HuH-7.5 (cell line): Measurements from ENCODE around the gene DPP6.

ENCODE experiments used
- DNase-seq: peaks from one replicate; pipeline ENCODE4 v3.0.0; 2011; ENCODE audit warnings: low spot score

The DPP6 gene

DNA sequence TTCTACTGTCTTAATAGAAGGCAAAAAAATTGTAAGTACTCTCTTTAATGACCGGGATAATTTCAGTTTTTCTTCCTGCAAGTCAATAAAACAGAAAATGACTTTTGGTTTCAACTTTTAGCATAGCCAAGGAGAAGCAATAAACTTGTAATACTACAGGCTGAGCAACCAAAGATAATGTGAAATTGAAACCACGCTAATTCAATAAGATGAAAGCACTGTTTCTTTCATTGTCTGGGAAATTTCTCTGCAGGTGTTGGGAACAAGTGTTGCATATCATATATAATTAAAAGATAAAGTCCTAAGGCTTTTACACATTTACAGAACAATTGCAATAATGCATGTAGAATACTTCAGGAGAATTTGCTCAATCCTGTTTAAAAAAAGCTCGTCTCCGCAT lies 488.4 kb downstream of the DPP6 start:
- no peak for DNase-seq

DNA sequence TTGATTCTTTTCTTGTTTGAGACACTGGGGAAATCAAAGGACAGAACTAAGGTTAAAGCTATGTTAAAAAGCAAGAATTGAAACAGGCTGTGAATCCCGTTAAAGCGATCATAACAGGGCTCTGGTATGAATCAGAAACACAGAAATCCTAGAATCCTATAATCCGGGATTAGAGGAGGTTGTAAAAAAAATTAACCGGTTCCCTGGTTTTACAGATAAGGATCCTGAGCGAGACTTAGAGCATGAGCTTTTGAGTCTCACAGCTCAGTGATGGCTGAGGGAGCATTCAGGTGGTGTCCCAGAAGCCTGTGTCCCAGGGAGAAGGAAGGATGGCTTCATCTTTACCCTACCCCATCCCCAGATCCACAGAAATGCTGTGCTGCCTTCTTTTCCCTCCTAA lies 489.4 kb downstream of the DPP6 start:
- no peak for DNase-seq

DNA sequence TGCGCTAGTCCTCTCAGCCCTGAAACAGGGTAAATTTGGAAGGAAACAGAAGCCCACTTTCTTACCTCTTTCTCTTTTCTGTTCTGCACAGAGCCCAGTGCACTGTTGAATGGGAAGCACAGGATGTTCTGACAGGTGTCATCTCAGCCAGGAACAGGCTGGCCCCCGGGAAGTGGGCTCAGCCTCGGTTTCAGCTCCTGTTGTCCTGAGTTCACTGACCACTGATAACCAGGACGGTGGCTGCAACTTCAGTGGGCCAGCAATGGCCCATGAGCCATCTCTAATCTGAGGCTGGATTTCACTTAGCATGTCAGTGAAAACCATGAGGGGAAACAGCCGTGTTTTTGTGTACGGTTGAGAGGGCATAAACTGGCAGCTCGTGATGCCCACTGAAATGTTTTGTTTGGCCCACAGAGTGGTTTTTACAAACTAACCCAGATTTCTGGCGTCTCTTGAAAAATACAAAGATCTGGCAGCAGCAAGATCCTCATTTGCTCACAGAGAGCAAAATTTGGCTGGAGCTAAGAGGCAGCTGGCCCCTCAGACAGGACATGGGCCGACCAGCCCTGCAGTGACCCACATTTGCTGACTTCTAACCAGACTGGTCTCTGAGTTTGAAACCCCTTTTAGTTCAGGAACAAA lies 494.9 kb downstream of the DPP6 start:
- no peak for DNase-seq

DNA sequence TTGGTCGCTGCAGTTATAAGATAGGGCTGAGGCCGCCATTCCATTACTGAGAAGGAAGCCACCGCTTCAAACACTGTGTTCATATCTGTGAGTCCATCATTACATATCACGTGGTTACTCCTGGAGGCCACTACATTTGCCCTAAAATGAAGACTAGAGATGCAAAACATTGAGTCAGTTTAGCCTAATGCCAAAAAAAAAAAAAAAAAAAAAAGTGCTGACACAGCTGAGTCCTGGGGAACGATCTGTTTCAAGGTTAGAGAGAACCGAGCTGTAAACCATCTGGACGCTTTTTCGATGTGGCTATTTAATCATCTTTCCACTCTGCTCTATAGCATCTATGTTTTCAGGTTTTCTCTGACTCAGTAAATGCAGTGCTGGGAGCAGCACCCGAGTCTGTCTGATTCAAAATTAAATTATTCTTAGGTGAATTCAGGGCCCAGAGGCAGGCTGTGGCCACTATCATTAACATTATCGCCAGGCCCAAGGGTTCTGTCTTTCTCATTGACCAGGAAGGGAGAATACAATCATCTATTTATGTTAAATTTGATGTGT lies 501.6 kb downstream of the DPP6 start:
- no peak for DNase-seq

DNA sequence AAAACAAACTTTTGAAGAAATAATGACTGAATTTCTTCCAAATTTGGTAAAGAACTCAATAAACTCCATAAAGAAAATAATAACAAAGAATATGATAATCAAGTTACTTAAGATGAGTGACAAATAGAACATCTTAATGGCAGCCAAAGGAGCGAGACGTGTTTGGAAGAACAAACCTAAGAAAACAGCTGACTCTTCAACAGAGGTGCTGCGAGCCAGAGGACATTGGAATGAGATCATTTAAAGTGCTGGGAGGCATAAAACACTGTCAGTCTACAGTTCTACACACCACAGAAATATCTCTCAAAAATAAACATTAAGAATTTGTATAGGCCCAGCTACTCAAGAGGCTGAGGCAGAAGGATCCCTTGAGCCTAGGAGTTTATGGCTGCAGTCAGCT lies 507.3 kb downstream of the DPP6 start:
- DNase-seq = no peak

DNA sequence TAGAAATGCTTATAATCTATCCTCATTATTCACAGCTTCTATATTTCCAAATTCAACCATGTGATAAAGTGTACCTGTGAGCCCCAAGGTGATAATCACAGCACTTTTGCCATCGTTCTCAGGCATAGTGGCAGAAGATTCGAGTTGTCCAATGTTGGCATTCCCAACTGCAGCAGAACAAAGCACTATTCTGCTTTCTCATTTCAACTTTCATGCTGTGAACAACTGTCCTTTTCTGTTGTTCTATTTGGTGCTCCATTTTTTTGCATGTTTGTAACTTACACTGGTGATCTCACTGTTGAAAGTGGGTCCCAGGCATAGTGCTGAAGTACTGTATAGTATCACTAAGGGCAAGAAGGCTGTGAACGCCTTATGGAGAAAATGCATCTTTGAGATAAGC lies 512.5 kb downstream of the DPP6 start:
- DNase-seq = no peak

DNA sequence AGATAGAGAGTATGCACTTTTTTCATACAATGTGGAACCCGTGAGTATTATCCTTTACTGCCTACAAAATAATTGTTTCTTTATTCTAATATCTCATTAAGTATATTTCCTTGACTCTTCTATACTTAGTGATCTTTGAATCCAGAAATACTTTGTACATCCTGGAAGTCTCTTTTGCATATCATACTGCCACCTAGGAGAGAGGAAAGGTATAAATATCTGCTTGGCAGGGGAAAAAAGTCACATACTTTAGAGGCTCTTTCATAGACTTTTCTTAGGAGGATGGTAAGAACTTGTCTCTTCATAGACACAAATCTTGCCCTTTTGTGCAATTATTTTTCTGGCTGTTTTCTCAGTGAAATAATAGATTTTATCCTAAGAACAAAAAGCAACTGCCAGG lies 514.7 kb downstream of the DPP6 start:
- no peak for DNase-seq

DNA sequence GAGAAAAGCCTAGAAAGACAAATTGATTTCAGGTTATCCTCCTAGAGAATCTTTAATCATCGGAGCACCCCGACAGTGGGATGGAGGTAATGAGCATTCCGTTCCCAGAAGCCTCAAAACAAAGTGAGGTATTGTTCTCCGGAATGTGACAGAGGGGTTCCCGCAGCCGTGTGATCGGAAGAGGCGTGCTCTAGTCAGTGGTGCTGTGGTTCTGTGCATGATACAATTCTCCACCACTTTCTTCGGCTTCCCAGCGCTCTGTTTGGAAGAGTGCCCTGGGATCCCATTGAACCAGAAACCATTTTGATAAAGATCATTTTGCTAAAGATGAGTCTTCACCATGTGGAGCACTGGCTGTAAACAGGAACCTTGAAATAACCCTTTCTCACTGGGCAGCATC lies 516.1 kb downstream of the DPP6 start:
- no peak for DNase-seq

DNA sequence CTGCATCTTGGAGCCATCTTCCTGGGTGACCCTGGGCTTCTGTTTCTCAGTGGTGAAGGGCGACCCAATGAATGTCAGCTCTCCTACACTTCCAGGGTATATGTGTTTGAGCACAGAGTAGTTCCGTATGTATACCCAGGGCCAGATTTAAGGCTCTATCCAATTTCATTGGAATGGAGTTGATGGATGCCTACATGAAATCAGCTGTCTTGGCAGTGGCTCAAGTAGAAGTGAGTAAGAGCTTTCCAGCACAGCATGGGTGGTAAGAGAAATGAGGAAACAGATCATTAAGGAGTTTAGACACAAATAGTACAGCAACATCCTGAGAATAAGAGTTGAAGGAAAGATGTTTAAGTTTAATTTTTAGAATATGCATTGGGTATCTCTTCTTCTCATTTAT lies 517.7 kb downstream of the DPP6 start:
- no peak for DNase-seq

DNA sequence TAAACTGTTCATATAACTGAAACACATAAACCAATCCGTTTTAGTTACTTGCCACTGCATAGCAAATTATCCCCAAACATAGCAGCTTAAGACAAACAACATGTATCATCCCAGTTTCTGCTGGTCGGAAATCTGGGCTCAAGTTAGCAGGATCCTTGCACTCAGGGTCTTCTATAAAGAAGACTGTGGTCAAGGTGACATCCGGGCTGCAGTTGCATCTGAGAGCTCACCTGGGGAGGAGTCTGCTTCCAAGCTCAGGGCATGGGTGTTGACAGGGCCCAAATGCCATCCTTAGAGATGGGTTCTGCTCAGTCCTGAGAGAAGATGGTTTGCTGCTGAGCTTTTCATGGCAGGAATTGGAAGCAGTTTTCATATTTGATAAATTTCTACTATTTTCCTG lies 519.6 kb downstream of the DPP6 start:
- DNase-seq = no peak

DNA sequence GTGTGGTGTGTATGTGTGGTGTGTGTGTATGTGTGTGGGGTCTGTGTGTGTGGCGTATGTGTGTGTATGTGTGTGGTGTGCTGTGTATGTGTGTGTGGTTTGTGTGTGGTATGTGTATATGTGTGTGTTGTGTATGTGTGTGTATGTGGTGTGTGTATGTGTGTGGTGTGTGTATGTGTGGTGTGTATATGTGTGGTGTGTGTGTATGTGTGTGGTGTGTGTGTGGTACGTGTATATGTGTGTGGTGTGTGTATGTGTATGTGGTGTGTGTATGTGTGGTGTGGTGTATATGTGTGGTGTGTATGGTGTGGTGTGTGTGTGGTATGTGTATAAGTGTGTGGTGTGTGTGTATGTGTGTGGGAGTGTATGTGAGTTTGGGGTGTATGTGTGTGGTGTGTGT lies 522.0 kb downstream of the DPP6 start:
- no peak for DNase-seq

DNA sequence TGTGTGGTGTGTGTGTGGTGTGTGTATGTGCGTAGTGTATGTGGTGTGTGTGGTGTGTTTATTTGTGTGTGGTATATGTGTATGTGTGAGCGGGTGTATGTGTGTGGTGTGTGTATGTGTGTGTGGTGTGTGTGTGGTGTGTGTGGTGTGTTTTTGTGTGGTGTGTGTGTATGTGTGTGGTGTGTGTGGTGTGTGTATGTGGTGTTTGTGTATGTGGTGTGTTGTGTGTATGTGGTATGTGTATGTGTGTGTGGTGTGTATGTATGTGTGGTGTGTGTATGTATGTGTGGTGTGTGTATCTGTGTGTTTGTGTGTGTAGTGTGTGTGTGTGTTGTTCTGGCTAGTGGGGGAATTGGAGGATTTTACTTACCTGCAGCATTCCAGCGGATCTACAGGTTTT lies 523.3 kb downstream of the DPP6 start:
- no peak for DNase-seq

DNA sequence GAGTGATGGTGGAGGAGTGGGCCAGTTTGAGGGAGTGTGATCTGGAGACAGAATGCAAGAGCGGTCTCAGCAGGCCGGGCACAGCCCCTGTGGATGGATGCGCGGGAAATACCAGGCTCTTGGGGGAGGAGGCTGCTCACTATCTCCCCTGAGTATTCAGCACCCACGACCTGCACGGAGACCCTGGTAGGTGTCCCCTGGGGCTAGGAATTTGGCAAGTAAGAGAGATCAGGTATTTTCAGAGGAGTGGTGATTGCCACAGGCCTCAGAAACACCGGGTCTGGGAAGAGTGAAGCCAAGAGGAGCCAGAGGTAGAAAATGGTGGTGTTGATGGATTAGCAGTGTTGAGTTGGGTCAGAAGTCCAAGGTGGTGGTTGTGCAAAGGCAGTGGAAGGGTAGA lies 524.4 kb downstream of the DPP6 start:
- no peak for DNase-seq

DNA sequence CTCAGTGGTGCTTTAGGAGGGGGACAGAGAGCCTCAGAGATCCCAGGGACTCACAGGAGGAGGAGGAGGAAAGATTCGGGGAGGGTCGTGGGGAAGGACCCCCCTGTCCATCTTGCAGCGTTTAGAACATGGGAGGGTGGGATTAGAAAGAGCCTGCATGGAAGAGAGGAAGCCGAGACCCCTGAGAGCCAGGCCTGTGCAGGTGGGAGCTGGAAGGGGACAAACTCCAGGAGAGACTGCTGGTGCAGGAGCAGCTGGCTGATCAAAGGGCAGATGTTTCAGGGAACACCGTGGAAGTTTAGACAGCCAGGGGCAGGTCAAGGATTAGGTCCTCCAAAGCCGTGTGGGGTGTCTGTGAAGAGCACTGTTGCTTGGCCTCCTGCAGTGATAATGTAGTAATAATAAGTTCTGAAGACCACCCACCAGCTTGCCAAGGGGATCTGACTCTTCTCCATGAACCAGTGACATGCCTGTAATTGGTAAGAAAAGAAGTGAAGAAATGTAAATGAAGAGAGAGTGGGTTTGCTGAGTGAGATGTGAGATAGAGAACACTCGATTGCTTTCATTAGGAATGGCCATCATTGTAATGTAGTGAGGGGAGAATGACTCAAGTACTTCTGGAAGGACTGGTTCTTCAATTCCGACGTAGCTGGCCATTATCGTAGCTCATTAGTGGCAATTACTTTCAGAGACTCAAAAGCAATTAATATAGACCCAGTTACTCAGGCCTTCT lies 525.1 kb downstream of the DPP6 start:
- no peak for DNase-seq

DNA sequence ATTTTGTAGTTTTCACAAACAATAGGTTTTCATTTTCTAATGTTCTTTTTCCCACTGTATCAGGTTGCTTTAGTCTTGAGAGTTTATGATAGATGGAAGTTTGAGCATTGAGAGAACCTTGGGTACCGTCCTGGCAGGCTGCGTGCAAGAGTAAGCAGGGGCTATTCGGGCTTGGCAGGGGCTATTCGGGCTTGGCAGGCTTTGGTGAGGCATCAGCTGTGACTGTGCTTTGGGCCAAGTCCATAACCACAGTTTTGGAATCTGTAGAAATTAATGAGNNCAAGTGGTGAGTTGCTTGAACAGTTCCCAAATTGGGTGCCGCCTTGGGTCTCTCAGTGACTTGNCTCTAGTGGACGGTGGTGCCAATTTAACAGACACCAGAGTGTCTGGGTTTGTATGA lies 526.1 kb downstream of the DPP6 start:
- DNase-seq = no peak

DNA sequence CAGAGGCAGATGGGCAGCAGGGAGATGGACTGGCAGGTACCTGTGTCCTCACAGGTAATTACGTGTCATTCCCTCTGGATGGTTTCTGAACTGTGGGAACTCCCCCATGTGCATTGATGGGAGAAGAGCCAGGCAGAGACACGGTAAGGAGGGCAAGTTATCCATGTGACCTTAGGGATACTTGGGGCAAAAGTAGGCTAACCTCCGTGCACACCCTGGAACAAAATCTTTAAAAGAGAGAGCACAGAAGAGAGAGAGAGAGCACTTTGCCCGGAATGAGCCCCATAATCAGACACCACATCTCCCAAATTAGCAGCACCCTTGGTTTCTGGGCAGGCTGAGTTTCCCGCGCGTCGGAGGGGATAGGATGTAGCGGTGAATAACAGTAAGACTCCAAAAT lies 527.5 kb downstream of the DPP6 start:
- no peak for DNase-seq

DNA sequence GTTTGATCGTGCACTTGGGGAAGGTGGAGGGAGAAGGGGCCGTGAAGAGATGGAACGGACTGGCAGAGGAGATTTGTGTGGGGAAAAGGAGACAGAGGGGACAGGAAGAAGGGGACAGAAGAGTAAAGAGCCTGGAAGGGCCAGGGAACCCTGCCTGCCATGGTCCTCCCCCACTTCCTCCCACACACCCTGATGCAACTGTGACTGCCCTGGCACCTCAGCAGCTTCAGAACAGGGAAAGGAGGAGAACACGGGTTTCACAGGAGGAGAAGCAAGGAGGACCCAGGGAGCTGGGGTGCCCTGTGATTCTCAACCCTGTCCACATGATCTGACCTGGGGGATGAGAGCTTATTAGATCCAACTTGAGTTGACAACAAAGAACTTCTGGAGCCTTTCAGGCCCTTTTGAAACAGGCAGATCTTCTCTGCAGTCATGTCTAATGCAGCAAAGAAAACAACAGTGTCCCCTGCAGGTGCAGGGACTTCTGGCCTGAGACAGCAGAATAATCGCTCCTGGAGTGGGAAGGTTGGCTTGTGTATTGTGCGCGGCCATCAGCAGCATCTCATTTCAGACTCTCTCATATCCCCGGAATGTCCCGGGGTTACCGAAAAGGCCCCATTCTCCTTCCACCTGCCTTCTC lies 529.2 kb downstream of the DPP6 start:
- DNase-seq = no peak

DNA sequence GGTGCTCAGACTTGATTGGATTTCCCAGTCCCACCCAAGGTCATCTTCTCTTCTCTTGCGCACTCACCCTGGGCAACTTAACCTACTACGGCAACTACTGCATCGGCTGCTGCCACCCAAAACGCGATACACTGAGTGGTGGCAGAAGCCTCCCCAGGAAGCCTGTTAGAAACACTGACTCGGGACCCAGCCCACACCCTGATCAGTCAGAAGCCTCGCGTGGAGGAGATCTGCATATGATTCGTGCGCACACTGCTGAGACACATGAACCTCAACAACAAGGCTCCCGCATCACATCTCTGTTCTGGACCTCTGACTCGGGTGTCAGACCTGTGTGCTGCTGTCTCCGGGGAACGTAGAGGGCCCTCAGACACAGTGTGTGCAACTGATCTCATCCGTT lies 531.3 kb downstream of the DPP6 start:
- DNase-seq = no peak

DNA sequence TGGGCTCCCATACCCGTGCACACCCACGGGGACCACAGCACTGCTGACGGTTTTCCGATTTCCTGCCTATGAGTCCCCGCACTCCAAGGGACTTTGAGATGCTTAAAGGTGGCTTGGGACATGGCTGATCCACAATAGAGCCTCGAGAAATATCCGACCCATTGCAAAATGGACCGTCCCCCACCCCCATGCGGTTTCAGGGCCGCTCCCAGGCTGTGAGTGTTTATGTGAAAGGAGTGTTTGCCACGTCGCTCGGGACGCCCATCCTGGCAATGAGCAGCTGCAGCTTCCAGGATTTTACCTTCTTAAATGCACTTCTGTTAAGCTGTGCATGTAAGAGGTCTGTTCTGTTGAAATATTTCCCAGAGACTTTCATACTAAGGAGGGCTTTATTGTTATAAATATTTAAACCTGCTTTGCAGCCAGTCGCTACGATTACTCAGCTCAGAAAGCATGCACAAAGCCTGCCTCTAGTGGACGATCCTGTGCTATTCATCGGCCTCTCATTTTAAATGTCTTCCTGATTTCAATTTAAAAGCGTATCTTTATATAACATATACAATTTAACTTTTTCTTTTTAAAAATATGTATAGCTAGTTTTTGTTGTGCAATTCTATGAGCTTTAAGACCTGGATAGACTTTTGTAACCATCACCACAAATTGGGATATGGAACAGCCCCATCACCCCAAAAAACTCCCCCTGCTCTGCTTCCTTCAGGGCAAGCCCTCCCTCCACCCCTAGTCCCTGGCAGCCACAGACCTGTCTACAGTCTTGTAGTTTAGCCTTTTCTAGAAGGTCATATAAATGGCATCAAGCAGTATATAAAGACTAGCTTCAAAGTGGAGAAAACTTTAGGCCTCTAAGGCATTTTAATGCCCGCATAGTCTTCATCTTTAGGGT lies 532.4 kb downstream of the DPP6 start:
- DNase-seq = no peak

DNA sequence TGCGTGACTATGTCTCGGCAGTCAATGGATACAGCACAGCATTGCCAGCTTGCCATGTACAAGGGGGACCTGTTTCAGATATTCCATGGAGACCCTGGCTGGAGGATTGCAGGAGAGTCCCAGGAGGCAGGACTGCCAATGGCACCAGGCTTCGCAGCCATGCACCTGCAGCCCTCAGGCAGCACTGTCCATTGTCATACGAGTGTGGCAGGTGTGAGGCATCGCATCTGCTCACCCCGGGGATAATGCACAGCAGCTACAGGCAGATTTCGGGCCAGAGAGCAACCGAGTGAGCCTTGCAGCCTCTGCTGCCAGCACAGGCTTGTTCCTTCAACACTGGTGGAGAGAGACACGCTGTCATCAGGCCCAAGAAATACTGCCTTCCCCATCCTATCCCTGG lies 535.6 kb downstream of the DPP6 start:
- no peak for DNase-seq

DNA sequence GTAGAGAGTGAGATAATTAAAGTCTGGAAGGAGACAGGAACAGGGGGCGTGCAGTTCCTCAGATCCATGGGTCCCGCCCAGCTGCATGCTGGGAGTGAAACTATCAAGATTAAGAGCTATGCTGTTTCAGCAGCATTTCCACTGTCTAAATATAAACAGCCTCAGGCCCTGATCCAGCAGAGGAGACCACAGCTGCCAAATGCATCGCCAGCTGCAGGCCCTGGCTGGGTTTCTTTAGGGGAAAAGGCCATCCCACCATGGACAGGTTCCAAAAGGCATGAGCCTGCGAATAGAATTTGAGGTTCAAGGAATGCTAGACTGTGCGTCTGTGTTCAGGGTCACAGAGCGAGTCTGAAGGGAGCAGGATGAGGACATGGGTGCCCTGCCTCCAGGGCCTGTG lies 539.3 kb downstream of the DPP6 start:
- no peak for DNase-seq

DNA sequence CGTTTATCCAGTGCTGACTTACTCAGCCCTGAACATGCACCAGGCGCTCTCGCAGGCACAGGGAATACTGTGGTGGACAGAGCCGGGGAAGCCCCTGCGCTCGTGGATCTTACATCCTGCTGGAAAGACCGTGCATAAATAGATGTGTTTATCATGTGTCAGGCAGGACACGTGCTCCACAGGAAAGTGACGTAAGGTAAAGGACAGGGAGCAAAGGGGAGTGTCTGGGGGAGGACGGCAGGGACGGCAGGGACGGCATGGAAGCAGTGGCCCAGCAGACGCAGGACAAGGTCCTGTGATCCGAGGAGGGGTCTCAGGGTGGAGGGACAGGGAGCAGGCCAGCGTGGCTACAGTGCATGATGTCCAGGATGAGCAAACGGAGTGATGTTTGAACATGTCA lies 540.2 kb downstream of the DPP6 start:
- DNase-seq = no peak
